SK-N-MC (cell line): Measurements from ENCODE around the gene LCMT1.

ENCODE experiments used
- EZH2 ChIP-seq: fragments of 200-600 bp; sonication (generic); IDR thresholded peaks from one replicate; pipeline ENCODE4 v1.6.1; 2017; ENCODE audit warnings: antibody characterized with exemption
- POLR2AphosphoS5 ChIP-seq: IDR thresholded peaks from 2 replicates; pipeline ENCODE4 v1.6.1; 2012; ENCODE audit warnings: mild to moderate bottlenecking, low read depth, low read length, borderline replicate concordance

DNA sequence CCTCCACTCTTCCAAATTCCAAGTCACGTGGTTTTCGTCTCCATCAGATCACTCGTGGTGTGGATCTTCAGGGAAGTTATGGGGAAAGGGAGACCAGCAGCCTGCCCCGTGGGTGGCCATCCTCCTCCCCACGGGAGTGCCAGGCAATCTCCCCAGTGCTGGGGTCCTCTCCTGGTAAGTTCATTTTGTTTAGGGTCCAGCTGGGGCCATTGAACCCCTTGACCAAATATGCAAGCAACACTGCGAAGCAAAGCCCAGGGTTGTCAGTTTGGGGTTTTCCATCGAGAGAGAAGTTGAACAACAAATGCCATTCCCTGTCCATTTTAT lies 4.1 kb upstream of the LCMT1 start:
- TF ChIP-seq EZH2: no peak
- no peak for TF ChIP-seq POLR2AphosphoS5
